ENCODE results near the gene ANGPT4. TPM values are rescaled to one million over a fixed set of nuclear protein-coding genes. Genes with fewer than 3 reads are reported as not detected.

Gene ANGPT4
- polyA plus RNA-seq, 3 donors, result 0.07 to 0.14 TPM; not detected in 1

DNA sequence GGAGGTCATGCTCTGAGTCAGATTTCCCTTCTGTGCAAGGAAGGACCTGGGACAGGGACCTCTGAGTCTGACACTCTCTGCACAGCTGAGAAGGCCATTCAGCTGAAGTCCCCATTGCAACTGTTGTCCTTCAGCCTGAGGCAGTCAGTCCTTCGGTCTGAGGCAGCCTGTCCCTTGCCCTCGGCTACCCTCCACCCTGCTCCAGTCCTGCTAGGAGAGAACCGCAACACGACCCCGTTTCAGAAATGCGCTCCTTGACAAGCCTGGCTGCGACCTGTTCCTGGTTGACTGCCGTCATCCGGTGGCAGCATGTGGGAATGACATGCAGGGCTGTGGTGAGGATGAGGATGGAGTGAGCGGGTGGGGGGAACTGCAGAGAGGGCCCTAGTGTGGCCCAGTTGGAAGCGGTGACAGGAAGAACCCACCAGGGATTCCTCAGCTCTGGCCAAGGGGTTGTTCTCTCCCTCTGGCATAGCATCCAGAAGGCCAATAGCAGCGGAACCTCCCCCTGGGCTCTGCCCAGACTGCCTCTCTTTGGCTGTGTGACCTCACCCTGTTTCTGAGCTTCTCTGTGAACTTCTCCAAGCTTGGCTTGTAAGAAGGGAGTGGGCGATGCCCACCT lies 40.3 kb upstream of the ANGPT4 start:
- Histone ChIP-seq H3K9me3 (replicated peaks in 1 of 2; ENCODE audit: control insufficient read depth in 1 of 2, insufficient read depth in 1 of 2, low read length in 2 of 2) (no peaks in the 10 kb centered on the region), H3K9ac (ENCODE audit: insufficient read depth, low read length, poor library complexity, severe bottlenecking) (no peak overlapping the region), H3K4me2 (replicated peaks; ENCODE audit: extremely low read depth, low read length, poor library complexity, severe bottlenecking) (no peak overlapping the region), H3K27ac (ENCODE audit: low read depth in 1 of 2, low read length in 2 of 2) (no peak overlapping the region), H3K36me3 (replicated peaks in 1 of 2; ENCODE audit: control insufficient read depth in 1 of 2, insufficient read depth in 2 of 2, low read length in 2 of 2) (no peaks in the 10 kb centered on the region), H4K20me1 (ENCODE audit: insufficient read depth, low read length) (no peaks in the 10 kb centered on the region), H3K4me1 (ENCODE audit: control insufficient read depth in 1 of 2, insufficient read depth in 2 of 2, low read length in 2 of 2) (peaks cover 0 to 2% of the 10 kb centered on the region in 2 donors), H3K79me2 (ENCODE audit: insufficient read depth, low read length) (no peaks in the 10 kb centered on the region), H3K27me3 (ENCODE audit: control insufficient read depth in 2 of 2, insufficient read depth in 2 of 2, low read length in 2 of 2) (peaks cover 0 to 8% of the 10 kb centered on the region in 2 donors), H3K4me3 (replicated peaks in 1 of 3; ENCODE audit: low read depth in 2 of 3, low read length in 3 of 3) (no peak overlapping the region), H2AFZ (ENCODE audit: insufficient read depth, low read depth, low read length, poor library complexity, severe bottlenecking) (no peak overlapping the region)
- TF ChIP-seq, protein P1, sequence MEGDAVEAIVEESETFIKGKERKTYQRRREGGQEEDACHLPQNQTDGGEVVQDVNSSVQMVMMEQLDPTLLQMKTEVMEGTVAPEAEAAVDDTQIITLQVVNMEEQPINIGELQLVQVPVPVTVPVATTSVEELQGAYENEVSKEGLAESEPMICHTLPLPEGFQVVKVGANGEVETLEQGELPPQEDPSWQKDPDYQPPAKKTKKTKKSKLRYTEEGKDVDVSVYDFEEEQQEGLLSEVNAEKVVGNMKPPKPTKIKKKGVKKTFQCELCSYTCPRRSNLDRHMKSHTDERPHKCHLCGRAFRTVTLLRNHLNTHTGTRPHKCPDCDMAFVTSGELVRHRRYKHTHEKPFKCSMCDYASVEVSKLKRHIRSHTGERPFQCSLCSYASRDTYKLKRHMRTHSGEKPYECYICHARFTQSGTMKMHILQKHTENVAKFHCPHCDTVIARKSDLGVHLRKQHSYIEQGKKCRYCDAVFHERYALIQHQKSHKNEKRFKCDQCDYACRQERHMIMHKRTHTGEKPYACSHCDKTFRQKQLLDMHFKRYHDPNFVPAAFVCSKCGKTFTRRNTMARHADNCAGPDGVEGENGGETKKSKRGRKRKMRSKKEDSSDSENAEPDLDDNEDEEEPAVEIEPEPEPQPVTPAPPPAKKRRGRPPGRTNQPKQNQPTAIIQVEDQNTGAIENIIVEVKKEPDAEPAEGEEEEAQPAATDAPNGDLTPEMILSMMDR (IDR thresholded peaks at IDR 0.05), result peak; percentile 99
- DNase-seq, result peak; percentile 36 to 71 (median 58)
- no peaks in the 10 kb centered on the region for H3K36me3 Mint-ChIP-seq
- intact Hi-C loops (cut with micrococcal nuclease), result loop anchor here (1.0 to 10.0 kb wide), 3 partner anchors 72 to 256 kb away; no protein-coding TSS in a partner anchor
- H3K27ac Mint-ChIP-seq, result no peak overlapping the region
- WGBS (ENCODE audit: insufficient coverage), result 11% methylated on average over 10 of the region's 13 CpGs
- peaks cover 5% of the 10 kb centered on the region for H3K4me1 Mint-ChIP-seq
- H3K9me3 Mint-ChIP-seq, result peaks cover 0 to 3% (median 0%) of the 10 kb centered on the region in 7 donors
- peaks cover 23 to 41% (median 39%) of the 10 kb centered on the region in 3 donors for H3K27me3 Mint-ChIP-seq (ENCODE audit: low read depth in 3 of 3)
- H3K4me3 Mint-ChIP-seq, result peak overlapping the region in 1 of 2 donors; percentile 42

DNA sequence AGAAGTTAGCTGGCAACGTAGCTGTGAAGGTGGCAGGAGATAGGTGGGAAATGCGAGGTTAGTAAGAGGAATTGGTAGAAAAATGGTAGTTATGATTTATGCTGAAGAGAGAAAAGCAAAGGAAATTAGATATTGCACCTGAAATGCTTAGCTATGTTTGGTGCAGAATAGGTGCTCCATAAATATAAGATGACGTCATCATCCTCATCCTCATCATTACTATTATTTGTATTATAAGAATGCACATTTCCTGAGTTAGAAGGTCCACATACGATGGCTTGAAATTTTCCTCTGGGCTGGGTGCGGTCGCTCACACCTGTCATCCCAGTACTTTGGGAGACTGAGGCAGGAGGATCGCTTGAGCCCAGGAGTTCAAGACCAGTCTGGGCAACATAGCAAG lies 39.5 kb upstream of the ANGPT4 start:
- no peaks in the 10 kb centered on the region for H3K36me3 Mint-ChIP-seq
- peaks cover 0 to 8% of the 10 kb centered on the region in 2 donors for H3K27me3 ChIP-seq (ENCODE audit: control insufficient read depth in 2 of 2, insufficient read depth in 2 of 2, low read length in 2 of 2)
- no peaks in the 10 kb centered on the region for H3K79me2 ChIP-seq (ENCODE audit: insufficient read depth, low read length)
- TF ChIP-seq, protein P1 (IDR thresholded peaks at IDR 0.05), result no peak
- no peak overlapping the region for H3K27ac Mint-ChIP-seq
- peak overlapping the region in 1 of 2 donors; percentile 30 for H3K4me3 Mint-ChIP-seq
- no peak overlapping the region for H3K4me2 ChIP-seq (replicated peaks; ENCODE audit: extremely low read depth, low read length, poor library complexity, severe bottlenecking)
- no peak overlapping the region for H2AFZ ChIP-seq (ENCODE audit: insufficient read depth, low read depth, low read length, poor library complexity, severe bottlenecking)
- no peak overlapping the region for H3K27ac ChIP-seq (ENCODE audit: low read depth in 1 of 2, low read length in 2 of 2)
- DNase-seq, result no peak
- no peaks in the 10 kb centered on the region for H3K36me3 ChIP-seq (replicated peaks in 1 of 2; ENCODE audit: control insufficient read depth in 1 of 2, insufficient read depth in 2 of 2, low read length in 2 of 2)
- peaks cover 5% of the 10 kb centered on the region for H3K4me1 Mint-ChIP-seq
- no peaks in the 10 kb centered on the region for H3K9me3 ChIP-seq (replicated peaks in 1 of 2; ENCODE audit: control insufficient read depth in 1 of 2, insufficient read depth in 1 of 2, low read length in 2 of 2)
- peaks cover 0 to 3% (median 0%) of the 10 kb centered on the region in 7 donors for H3K9me3 Mint-ChIP-seq
- H3K27me3 Mint-ChIP-seq (ENCODE audit: low read depth in 3 of 3), result peaks cover 19 to 41% (median 39%) of the 10 kb centered on the region in 3 donors
- intact Hi-C loops (cut with micrococcal nuclease), result loop anchor here (1.0 to 10.0 kb wide), 3 partner anchors 71 to 257 kb away; no protein-coding TSS in a partner anchor
- no peaks in the 10 kb centered on the region for H4K20me1 ChIP-seq (ENCODE audit: insufficient read depth, low read length)
- H3K4me3 ChIP-seq (replicated peaks in 1 of 3; ENCODE audit: low read depth in 2 of 3, low read length in 3 of 3), result no peak overlapping the region
- WGBS (ENCODE audit: insufficient coverage), result 75% methylated on average over 2 of the region's 7 CpGs
- H3K9ac ChIP-seq (ENCODE audit: insufficient read depth, low read length, poor library complexity, severe bottlenecking), result no peak overlapping the region
- H3K4me1 ChIP-seq (ENCODE audit: control insufficient read depth in 1 of 2, insufficient read depth in 2 of 2, low read length in 2 of 2), result peaks cover 0 to 2% of the 10 kb centered on the region in 2 donors
